NCI-H2107 treated with DMSO at 0.1 percent for 48 hours (cell line): ENCODE data around the gene UBL7.
"Not testable (repeated sequence)": the region's sequence is repeated elsewhere in the genome, so short reads cannot be mapped to it uniquely, and the experiment has no call there.

Source experiments
- DNase-seq: peaks from one replicate; lab custom pipeline; 2025; ENCODE audit not compliant: unreplicated experiment; lab: John Stamatoyannopoulos, UW

Gene UBL7, protein sequence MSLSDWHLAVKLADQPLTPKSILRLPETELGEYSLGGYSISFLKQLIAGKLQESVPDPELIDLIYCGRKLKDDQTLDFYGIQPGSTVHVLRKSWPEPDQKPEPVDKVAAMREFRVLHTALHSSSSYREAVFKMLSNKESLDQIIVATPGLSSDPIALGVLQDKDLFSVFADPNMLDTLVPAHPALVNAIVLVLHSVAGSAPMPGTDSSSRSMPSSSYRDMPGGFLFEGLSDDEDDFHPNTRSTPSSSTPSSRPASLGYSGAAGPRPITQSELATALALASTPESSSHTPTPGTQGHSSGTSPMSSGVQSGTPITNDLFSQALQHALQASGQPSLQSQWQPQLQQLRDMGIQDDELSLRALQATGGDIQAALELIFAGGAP

DNA sequence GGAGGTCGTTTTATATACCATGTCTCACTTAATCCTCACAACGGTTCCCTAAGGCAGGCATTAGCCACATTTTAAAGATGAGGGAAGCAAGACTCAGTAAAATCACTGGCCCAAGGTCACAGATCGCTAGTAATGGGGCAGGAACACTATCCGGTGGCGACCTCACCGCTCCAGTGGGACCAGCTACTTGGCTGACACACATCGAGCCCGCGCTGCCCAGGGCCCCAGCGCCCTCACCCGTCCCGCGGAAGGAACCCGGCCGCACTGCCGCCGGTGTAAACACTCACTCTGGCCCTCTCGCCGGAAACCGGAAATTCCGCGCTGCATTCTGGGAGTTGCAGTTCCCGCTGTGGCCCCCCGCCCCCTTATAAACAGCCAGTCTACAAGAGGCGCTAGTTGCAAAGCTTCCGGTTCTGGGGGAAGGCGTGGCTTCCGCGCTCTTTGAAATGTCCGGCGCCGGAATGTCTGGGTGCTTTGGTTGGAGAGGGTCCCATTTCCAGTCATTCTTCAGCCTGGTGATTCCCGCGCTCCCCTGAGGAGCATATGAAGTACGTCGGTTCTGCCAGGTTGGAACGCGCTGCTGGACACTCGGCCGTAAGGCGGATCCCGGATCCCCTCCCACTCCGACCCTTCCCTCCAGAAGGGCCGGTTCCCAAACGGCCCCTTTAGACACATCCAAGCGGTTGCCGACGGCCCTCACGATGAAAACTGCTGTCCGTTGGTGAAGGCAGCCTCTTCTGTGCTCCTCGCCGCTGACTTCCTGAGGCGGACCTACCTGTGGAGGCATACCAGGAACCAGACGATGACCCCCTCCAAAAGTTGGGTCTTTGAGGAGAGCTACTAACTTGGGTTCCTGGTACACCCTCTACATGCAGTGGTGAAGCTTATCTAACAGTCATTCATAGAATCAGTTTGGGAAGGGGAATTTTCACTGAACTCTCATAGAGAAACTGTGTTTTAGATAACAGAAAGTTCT lies at the start of gene UBL7:
UBL7 (minus strand) TSS at position 290 of the 976 bp plus-strand sequence. CDS start 2,293 bp downstream, outside the sequence.
- peak; percentile 89 for DNase-seq

GRCh38 chr15:74506515-74506840 lies 45.5 kb upstream of the UBL7 start:
- no peak for DNase-seq

GRCh38 chr15:74505837-74506514 lies 45.0 kb upstream of the UBL7 start:
- no peak for DNase-seq

GRCh38 chr15:74504836-74505235 lies 43.9 kb upstream of the UBL7 start:
- no peak for DNase-seq

- DNase-seq = no peak
Observed at GRCh38 chr15:74504418-74504817, 43.5 kb upstream of the UBL7 start.

GRCh38 chr15:74502301-74502700 lies 41.3 kb upstream of the UBL7 start:
- DNase-seq = no peak

- DNase-seq = no peak
Observed at GRCh38 chr15:74500401-74500800, 39.4 kb upstream of the UBL7 start.

- no peak for DNase-seq
Observed at GRCh38 chr15:74499366-74499765, 38.4 kb upstream of the UBL7 start.

DNA sequence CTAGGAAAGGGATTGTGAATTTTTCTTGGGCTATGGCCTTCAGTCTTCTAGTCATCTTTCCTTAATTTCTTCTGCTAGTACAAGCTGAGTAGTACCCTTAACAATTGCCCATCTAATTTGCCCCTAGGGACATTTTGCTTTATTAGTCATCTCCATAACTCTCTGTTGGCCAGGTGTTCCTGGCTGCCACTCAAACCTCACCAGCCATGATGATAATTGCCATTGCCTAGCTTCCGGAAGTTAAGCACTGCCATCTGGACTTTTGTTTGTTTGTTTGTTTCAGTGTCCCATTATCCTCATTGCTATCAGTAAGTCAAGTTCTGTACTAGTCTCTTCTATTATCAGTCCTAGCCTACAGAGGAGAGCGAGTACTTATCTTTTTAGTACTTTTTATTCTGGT lies 36.6 kb upstream of the UBL7 start:
- peak; percentile 86 for DNase-seq

DNA sequence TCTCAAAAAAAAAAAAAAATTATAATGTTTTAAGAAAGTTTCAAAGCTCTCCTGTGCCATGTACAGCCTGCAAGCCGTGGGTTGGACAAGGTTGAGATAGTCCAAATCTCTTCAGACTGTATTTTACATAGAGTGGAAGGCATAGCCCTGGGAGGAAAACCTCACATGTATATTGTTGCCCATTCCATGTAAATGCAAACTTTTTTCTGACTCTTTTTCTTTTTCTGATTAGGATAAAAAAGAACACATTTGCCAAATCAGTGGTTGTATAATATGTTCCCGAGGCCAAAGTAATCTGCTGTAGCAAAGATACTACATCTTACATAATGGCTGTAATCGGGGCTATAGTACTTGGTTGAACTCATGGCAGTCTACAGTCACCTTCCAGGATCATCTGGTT lies 35.7 kb upstream of the UBL7 start:
- no peak for DNase-seq

DNA sequence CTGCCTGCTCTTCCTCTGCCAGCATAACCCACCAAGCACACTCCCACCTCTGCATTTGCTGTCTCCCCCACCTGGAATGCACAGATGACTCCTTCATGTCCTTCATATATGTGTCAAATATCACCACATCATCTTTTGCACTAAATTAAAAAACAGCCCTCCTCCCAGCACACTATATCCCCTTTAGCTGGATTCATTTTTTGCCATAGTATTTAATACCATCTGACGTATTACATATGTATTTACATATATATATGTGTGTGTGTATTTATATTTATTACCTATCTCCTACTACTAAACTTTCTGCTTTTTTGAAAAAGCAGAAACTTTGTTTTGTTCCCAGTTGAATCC lies 29.4 kb upstream of the UBL7 start:
- DNase-seq = no peak

DNA sequence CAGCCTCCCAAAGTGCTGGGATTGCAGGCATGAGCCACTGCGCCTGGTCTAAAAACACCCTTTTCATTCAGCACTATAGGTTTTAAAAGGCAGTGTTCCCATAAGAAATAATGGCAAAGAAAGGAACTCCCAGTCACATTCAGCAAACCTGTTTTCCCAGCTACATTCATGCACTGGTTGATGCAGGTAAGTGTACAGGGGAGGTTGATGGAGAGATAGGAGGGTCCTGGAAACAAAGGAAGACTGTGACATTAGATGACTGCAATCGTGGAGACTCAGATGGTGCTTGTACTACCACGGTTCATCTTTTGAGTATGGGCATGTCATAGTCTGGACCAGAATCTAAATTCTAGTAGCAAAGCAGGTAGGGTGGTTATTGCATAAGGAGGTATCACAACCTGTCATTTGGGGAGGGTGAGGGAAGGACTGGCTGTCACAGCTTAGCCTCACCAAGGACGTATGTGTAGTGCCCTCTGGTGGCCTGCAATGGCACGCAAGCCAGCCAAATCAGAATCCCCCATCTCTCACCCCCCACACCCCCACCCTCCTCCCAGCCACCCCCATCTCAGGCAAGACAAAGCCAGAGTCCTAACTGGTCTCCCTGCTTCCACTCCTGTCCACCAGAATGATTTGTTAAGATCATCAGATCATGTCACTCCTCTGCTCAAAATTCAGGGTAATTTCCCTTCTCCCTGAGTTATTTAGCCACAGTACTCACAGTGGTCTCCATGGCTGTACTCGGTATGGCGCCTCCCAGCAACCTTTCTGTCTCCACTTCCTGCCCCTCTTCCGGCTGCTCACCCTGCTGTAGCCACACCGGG lies 28.8 kb upstream of the UBL7 start:
- peak; percentile 21 for DNase-seq

DNA sequence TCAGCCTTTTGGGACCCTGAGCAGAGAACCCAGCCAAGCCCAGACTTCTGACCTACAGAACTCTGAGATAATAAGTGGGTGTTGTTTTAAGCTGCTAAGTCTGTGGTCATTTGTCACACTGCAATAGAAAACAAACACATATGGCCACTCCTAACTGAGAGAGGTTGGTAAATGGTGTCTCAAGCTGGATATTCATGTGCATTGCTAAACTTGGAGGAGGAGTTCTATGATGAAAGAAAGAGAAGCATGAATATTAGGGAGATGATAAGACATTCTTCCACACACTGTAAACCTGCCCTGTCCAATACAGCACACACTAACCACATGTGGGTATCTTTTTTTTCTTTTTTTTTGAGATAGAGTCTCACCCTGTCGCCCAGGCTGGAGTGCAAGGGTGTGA lies 27.8 kb upstream of the UBL7 start:
- DNase-seq = no peak

DNA sequence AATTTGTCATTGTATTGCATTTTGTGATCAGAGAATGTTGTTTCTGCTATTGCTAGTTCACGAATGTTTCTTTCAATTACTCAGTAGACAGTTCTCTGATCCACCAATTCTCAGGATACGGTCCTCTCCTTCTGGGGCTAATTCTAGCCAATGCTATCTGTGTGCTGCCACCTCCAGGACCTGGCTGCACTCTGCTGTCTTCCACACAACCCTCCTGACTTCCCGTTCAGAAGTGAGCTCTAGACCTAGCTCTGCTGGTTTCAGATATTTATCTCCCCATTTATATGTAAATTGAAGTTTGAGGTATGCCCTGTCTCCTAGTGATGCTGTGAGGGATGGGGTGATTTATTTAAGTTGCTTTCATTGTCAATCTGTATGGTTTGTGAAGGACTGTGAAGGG lies 21.7 kb upstream of the UBL7 start:
- no peak for DNase-seq

- not testable (repeated sequence) for DNase-seq
Observed at GRCh38 chr15:74480364-74480763, 19.4 kb upstream of the UBL7 start.

GRCh38 chr15:74471621-74472020 lies 10.7 kb upstream of the UBL7 start:
- DNase-seq = not testable (repeated sequence)

DNA sequence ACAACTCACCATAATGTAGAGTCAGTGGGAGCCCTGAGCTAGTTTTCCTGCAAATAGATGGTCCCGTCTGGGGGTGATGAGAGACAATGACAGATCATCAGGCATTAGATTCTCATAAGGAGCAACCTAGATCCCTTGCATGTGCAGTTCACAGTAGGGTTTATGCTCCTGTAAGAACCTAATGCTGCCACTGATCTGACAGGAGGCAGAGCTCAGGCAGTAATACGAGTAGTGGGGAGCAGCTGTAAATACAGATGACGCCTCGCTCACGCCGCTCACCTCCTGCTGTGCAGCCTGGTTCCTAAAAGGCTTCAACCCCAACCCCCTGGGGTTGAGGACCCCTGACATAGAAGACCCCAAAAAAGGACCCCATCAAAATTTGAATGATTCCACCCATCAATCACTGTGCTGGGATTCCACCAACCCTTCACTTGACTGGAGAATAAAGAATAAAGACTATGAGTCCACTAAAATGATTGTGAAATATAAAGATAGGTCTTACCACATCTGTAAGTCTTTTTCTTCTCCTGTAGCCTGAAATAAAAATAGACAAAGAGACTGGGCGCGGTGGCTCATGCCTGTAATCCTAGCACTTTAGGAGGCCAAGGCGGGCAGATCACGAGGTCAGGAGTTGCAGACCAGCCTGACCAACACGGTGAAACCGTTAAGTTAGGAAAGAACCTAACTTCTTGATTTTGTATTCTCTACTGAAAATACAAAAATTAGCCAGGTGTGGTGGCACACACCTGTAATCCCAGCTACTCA lies 9.9 kb upstream of the UBL7 start:
- DNase-seq = no peak

GRCh38 chr15:74468341-74469032 lies 7.5 kb upstream of the UBL7 start:
- no peak for DNase-seq

GRCh38 chr15:74466570-74466969 lies 5.6 kb upstream of the UBL7 start:
- no peak for DNase-seq
